H1 (cell line): ENCODE results near the gene PSMD5. TPM values are rescaled to one million over a fixed set of nuclear protein-coding genes. Genes with fewer than 3 reads are reported as not detected.

Source experiments
- BRCA1 ChIP-seq: IDR thresholded peaks from 2 replicates; pipeline ENCODE4 v1.6.1; 2012; ENCODE audit warnings: low read depth, low read length, improper control_type of control experiment
- CEBPB ChIP-seq: IDR thresholded peaks from 2 replicates; pipeline ENCODE4 v1.6.1; 2012; ENCODE audit warnings: low read depth, low read length
- CHD2 ChIP-seq: IDR thresholded peaks from 2 replicates; pipeline ENCODE4 v1.6.1; 2012; ENCODE audit warnings: low read length, improper control_type of control experiment
- EZH2 ChIP-seq: fragments of 200-600 bp; sonication (generic); IDR thresholded peaks from 2 replicates; pipeline ENCODE4 v1.7.1; 2012; ENCODE audit warnings: low read depth, mild to moderate bottlenecking, moderate library complexity, low read length, inconsistent platforms; ENCODE audit not compliant: severe bottlenecking
- GABPA ChIP-seq: IDR thresholded peaks from 2 replicates; pipeline ENCODE4 v1.6.1; 2011; ENCODE audit warnings: mild to moderate bottlenecking, low read length, moderate library complexity, borderline replicate concordance; ENCODE audit not compliant: insufficient read depth
- HDAC2 ChIP-seq, 2 experiments: fragments of 300-600 bp in 1 of 2; sonication (generic) in 1 of 2; IDR thresholded peaks; 2 replicates each; pipeline ENCODE4 v1.6.1; 2011 to 2012; ENCODE audit warnings: low read depth in 2 of 2, low read length in 2 of 2, mild to moderate bottlenecking in 2 of 2, moderate library complexity in 2 of 2, borderline replicate concordance in 1 of 2, inconsistent platforms in 1 of 2
- RFX5 ChIP-seq: IDR thresholded peaks from 2 replicates; pipeline ENCODE4 v1.6.1; 2011; ENCODE audit warnings: low read depth, low read length, improper control_type of control experiment, borderline replicate concordance
- RXRA ChIP-seq: IDR thresholded peaks from 2 replicates; pipeline ENCODE4 v1.6.1; 2011; ENCODE audit warnings: low read depth, mild to moderate bottlenecking, low read length, moderate library complexity; ENCODE audit not compliant: insufficient read depth
- SUZ12 ChIP-seq: fragments of 200-600 bp; sonication (generic); IDR thresholded peaks from 2 replicates; pipeline ENCODE4 v1.6.1; 2012; ENCODE audit warnings: mild to moderate bottlenecking, inconsistent platforms, low read length, moderate library complexity, mixed read lengths
- polyA plus RNA-seq, 7 experiments: library from polyadenylated mRNA; depleted of rRNA in 3 of 7; stranded (reverse) in 5 of 7; unstranded in 2 of 7; fragments of >200 nt in 5 of 7; fragments of 200-250 nt in 2 of 7; gene quantifications; 1 replicate in 5 of 7; 2 replicates in 1 of 7; 4 replicates in 1 of 7; pipeline versions ENCODE4 v1.2.1 to v1.2.3, GENCODE V29; 2011 to 2013; ENCODE audit warnings: missing spikeins in 2 of 7, mixed read lengths in 2 of 7
- total RNA-seq: library from RNA; stranded (reverse); fragmentation: NEBNext Ultra II Directional; extraction: Animal tissue kit (Norgen Biotek cat#: 25700); gene quantifications from 2 replicates; pipeline ENCODE4 v1.2.1, GENCODE V29; 2021

Gene PSMD5
- total and polyA plus RNA-seq, 2 of the 8 experiments (the other 6 are each of a cell fraction or from before 2014, with no cell fraction given): 19.2 to 30.5 TPM

GRCh38 chr9:120842685-120843485, at the start of gene PSMD5 (continued):
- TF ChIP-seq RXRA (no peak), SUZ12 (no peak), RFX5 (no peak), CEBPB (no peak), EZH2 (no peak), GABPA (no peak), BRCA1 (peak; percentile 99), HDAC2 (IDR thresholded peaks at IDR 0.05; ENCODE audit: borderline replicate concordance in 1 of 2, low read depth in 2 of 2, low read length in 2 of 2) (0 out of 4 replicates have a peak, but pooled peaks of 1 of the 2 experiments have one; percentile 43), CHD2 (peak; percentile 100)
